Fibroblast of pulmonary artery (primary cell): Measurements from ENCODE around the gene LNX2.

Experiments used
- DNase-seq: peaks from one replicate; pipeline ENCODE4 v3.0.0-alpha.2; 2010; ENCODE audit warnings: low read depth
- H3K4me3 ChIP-seq: replicated peaks from 2 replicates; pipeline ENCODE4 v1.5.1; 2011; ENCODE audit warnings: low read depth, mild to moderate bottlenecking, control low read depth, low read length, moderate library complexity
- TF ChIP-seq, protein P1 (sequence below): IDR thresholded peaks from 2 replicates; pipeline ENCODE4 v1.5.1; 2011; ENCODE audit warnings: mild to moderate bottlenecking, control low read depth, low read length, inconsistent platforms; ENCODE audit errors: missing control alignments

The LNX2 gene

DNA sequence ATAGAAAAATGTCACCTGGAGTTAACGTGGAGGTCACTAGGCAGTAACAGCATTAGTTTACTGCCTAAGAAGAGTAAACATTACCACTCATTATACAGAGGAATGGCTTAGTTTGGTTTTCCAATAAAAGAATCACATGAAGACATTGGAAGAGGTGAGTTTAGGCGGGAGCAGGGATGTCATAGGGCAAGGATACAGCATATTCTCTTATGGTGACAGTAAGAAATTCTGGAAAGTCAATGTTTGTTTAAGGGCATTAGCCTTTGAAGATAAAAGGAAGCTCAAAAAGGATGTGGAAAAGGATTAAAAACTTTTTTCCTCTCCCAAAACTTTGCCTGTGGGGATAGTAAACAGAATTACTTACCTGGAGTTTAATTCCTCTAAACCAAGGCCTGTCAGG is 5.5 kb upstream of the LNX2 start:
- no peak overlapping the region for H3K4me3 ChIP-seq
- DNase-seq = no peak
- TF ChIP-seq, protein P1, sequence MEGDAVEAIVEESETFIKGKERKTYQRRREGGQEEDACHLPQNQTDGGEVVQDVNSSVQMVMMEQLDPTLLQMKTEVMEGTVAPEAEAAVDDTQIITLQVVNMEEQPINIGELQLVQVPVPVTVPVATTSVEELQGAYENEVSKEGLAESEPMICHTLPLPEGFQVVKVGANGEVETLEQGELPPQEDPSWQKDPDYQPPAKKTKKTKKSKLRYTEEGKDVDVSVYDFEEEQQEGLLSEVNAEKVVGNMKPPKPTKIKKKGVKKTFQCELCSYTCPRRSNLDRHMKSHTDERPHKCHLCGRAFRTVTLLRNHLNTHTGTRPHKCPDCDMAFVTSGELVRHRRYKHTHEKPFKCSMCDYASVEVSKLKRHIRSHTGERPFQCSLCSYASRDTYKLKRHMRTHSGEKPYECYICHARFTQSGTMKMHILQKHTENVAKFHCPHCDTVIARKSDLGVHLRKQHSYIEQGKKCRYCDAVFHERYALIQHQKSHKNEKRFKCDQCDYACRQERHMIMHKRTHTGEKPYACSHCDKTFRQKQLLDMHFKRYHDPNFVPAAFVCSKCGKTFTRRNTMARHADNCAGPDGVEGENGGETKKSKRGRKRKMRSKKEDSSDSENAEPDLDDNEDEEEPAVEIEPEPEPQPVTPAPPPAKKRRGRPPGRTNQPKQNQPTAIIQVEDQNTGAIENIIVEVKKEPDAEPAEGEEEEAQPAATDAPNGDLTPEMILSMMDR = no peak

DNA sequence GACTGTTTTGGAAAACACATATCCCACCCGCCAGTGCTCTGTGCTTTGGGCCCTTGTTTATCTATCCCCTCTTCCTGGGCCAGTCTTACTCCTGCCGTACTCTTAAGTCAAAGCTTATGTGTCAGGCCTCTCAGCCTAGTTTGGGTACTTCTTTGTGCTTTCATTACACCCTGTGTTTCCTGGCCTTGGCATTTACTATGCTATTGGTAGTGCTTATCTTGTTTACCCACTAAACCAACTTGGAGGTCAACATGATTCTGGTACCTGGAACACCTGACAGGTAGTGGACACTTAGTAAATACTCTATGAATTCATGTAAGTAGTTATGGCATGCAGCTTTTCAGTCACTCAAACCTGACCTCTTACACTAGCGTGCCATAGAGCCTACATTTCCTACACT is 3.7 kb upstream of the LNX2 start:
- TF ChIP-seq, protein P1 = no peak
- DNase-seq = no peak
- H3K4me3 ChIP-seq = no peak overlapping the region

DNA sequence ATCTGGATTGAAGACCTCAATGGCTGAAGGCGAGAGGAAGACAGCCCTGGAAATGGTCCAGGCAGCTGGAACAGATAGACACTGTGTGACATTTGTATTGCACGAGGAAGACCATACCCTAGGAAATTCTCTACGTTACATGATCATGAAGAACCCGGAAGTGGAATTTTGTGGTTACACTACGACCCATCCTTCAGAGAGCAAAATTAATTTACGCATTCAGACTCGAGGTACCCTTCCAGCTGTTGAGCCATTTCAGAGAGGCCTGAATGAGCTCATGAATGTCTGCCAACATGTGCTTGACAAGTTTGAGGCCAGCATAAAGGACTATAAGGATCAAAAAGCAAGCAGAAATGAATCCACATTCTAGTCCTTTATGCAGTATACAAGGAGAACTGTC is 2.6 kb upstream of the LNX2 start:
- TF ChIP-seq, protein P1 = no peak
- H3K4me3 ChIP-seq = peak overlapping the region; percentile 81
- DNase-seq = no peak

DNA sequence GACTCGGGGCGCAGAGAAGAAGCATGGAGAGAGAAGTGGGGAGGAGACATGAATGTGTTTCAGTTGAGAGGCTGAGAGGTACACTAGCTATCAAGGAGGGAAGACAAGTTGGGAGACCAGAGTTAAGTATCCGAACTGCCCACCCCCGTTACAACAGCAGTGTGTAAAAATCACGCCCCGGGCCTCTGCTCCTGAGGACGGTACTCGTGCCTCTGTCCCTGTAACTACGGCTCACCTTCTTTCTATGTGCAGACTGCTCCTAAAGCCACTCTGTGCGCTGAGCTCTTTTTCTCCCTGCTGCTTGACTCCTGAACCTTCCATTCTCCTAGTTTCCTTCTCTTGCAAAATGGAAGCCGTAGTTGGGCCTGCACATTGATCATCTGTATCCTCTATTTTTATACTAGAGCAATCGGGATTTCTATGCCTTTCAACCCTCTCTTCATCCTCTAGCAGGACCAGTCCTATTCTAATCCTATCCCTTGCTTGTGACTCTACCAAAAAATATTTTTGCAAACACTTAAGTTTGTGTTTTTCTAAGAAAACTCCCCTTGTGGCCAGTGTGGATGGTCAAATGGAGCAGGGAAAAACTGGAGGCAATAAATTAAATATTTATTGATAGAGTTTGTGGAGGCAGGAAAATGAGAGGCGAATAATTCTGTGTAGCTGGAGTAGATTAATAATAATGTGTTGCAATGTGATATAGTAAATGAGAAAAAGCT is 1.9 kb upstream of the LNX2 start:
- DNase-seq = peak; percentile 23
- TF ChIP-seq, protein P1 = peak; percentile 43
- H3K4me3 ChIP-seq = peak overlapping the region; percentile 81

DNA sequence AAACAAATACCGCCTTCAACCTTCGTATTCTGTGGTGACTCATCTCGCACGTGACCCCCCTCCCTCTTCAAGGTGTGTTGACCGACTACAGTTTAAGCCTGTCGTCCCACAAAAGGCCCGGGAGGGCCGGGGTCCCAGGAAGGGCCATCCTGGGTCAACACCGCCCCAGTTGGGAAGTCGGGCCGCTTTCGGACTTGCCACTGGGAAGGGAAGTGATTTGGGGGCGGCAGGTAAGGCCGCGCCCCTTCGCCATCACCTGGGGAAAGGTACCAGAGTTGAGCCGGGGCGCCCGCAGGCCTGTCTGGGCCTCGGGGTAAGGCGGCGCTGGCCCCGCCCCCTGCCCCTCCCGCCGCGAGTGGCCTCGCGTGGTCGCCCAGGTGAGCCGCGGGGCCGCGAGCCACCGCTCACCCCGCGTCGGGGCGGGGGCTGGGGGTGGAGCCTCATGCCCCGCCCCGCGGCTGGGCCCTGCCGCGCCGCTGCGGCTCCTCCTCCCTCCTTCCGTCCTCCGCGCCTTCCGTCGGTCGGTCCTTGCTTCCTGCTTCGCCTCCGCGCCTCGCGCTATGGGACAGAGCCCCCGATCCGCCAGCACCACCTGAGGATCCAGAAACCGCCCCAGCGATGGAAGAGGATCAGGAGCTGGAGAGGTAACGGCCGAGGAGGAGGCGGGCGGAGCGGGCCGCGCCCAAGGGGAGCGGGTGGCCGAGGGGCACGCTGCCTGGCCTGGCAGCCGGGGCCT is 1.2 kb upstream of the LNX2 start, which contains the start of gene POLR1D:
POLR1D (plus strand) TSS at position 527 of the 736 bp plus-strand sequence; CDS start at position 619, 92 bp downstream.
- TF ChIP-seq, protein P1 = no peak
- H3K4me3 ChIP-seq = peak within 1 kb of the TSS; percentile 81
- peak; percentile 69 for DNase-seq

DNA sequence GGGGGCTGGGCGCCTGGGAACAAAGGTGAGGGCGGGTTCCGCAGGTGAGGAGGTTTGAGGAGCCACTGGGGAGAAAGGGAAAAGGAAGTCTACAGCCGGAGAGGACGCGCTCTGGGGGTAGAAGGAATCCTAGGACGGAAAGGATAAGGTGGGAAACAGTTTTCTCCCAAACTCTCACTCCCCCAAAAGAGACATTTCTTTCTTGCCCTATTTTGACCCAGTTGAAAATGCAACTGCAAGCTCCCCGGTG is 712 bp upstream of the LNX2 start:
- TF ChIP-seq, protein P1 = no peak
- DNase-seq = no peak
- H3K4me3 ChIP-seq = peak overlapping the region; percentile 81
